SU-DHL-6 (cell line): Measurements from ENCODE around the gene NINJ2.
"Not testable (repeated sequence)": the region's sequence is repeated elsewhere in the genome, so short reads cannot be mapped to it uniquely, and the experiment has no call there.

Experiments
- H2AFZ ChIP-seq: fragments of 200-600 bp; sonication (generic); 2 replicates; pipeline ENCODE4 v1.6.1; 2014; ENCODE audit warnings: low read depth, mild to moderate bottlenecking, moderate library complexity, mixed read lengths, antibody characterized with exemption, low read length; ENCODE audit not compliant: severe bottlenecking
- H3F3A ChIP-seq: fragments of 200-600 bp; shearing (Covaris generic); 2 replicates; pipeline ENCODE4 v1.6.0; 2016; ENCODE audit warnings: antibody characterized with exemption, mild to moderate bottlenecking; ENCODE audit not compliant: insufficient read depth
- H3K27ac ChIP-seq: fragments of 200-600 bp; sonication (generic); 2 replicates; pipeline ENCODE4 v1.5.1; 2016; ENCODE audit warnings: low read depth, mild to moderate bottlenecking, low read length, moderate library complexity, mixed read lengths
- H3K27me3 ChIP-seq: fragments of 200-600 bp; sonication (generic), shearing (Covaris generic); 2 replicates; pipeline ENCODE4 v1.6.0; 2014; ENCODE audit warnings: mild to moderate bottlenecking, low read length
- H3K36me3 ChIP-seq: fragments of 200-600 bp; sonication (generic); 2 replicates; pipeline ENCODE4 v1.6.1; 2014; ENCODE audit warnings: mild to moderate bottlenecking, low read length, mixed read lengths
- H3K4me2 ChIP-seq: fragments of 300-600, 200-600 bp; shearing (Covaris generic), sonication (generic); 2 replicates; pipeline ENCODE4 v1.6.0; 2014; ENCODE audit warnings: low read length, low read depth, mild to moderate bottlenecking; ENCODE audit not compliant: poor library complexity, severe bottlenecking
- H3K4me3 ChIP-seq: fragments of 200-600 bp; sonication (generic); 2 replicates; pipeline ENCODE4 v1.5.1; 2014; ENCODE audit warnings: antibody characterized with exemption, low read length, mild to moderate bottlenecking, mixed read lengths; ENCODE audit not compliant: insufficient read depth, poor library complexity, severe bottlenecking
- H3K79me2 ChIP-seq: fragments of 200-600 bp; sonication (generic); 2 replicates; pipeline ENCODE4 v1.6.1; 2014; ENCODE audit warnings: mild to moderate bottlenecking, low read length, moderate library complexity; ENCODE audit not compliant: insufficient read depth
- H3K9ac ChIP-seq: fragments of 200-600 bp; sonication (generic); 2 replicates; pipeline ENCODE4 v1.7.0; 2014; ENCODE audit warnings: mild to moderate bottlenecking, low read length
- H3K9me2 ChIP-seq: fragments of 200-600 bp; sonication (generic); replicated peaks from 2 replicates; pipeline ENCODE4 v1.6.1; 2014; ENCODE audit warnings: low read length; ENCODE audit not compliant: insufficient read depth
- H3K9me3 ChIP-seq: fragments of 200-600 bp; sonication (generic); 2 replicates; pipeline ENCODE4 v1.6.1; 2014; ENCODE audit warnings: low read length, mixed read lengths; ENCODE audit not compliant: insufficient read depth
- H4K20me1 ChIP-seq: fragments of 200-600 bp; sonication (generic); 2 replicates; pipeline ENCODE4 v1.6.1; 2014; ENCODE audit warnings: low read depth, mild to moderate bottlenecking, antibody characterized with exemption, low read length, moderate library complexity, mixed read lengths
- EZH2phosphoT487 ChIP-seq: fragments of 200-600 bp; sonication (generic), shearing (Covaris generic); conservative IDR thresholded peaks from 2 replicates; pipeline ENCODE4 v1.6.1; 2018; ENCODE audit warnings: mild to moderate bottlenecking, antibody characterized with exemption, low read length, moderate library complexity, mixed read lengths
- TF ChIP-seq, protein P1 (sequence below): fragments of 200-600 bp; sonication (generic); IDR thresholded peaks from one replicate; pipeline ENCODE4 v1.5.1; 2017; ENCODE audit warnings: antibody characterized with exemption, mild to moderate bottlenecking, low read length, moderate library complexity; ENCODE audit not compliant: insufficient read depth, poor library complexity, severe bottlenecking

The NINJ2 gene

GRCh38 chr12:663293-663871 lies at the start of gene NINJ2:
Gene NINJ2 (minus strand): TSS chr12:663445. CDS start chr12:663360, 85 bp downstream.
- H3K36me3 ChIP-seq = no peaks in the 10 kb centered on the region
- H3K9ac ChIP-seq = no peak within 1 kb of the TSS
- H2AFZ ChIP-seq = peak within 1 kb of the TSS; percentile 56
- no peaks in the 10 kb centered on the region for H3K9me3 ChIP-seq
- H3K4me3 ChIP-seq = no peak within 1 kb of the TSS
- no peak within 1 kb of the TSS for H3K4me2 ChIP-seq
- H3F3A ChIP-seq = no peaks in the 10 kb centered on the region
- H3K9me2 ChIP-seq = no peaks in the 10 kb centered on the region
- TF ChIP-seq EZH2phosphoT487 = no peak
- TF ChIP-seq, protein P1, sequence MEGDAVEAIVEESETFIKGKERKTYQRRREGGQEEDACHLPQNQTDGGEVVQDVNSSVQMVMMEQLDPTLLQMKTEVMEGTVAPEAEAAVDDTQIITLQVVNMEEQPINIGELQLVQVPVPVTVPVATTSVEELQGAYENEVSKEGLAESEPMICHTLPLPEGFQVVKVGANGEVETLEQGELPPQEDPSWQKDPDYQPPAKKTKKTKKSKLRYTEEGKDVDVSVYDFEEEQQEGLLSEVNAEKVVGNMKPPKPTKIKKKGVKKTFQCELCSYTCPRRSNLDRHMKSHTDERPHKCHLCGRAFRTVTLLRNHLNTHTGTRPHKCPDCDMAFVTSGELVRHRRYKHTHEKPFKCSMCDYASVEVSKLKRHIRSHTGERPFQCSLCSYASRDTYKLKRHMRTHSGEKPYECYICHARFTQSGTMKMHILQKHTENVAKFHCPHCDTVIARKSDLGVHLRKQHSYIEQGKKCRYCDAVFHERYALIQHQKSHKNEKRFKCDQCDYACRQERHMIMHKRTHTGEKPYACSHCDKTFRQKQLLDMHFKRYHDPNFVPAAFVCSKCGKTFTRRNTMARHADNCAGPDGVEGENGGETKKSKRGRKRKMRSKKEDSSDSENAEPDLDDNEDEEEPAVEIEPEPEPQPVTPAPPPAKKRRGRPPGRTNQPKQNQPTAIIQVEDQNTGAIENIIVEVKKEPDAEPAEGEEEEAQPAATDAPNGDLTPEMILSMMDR = no peak
- H3K27ac ChIP-seq = no peak within 1 kb of the TSS
- H3K79me2 ChIP-seq = no peaks in the 10 kb centered on the region
- 0 out of 2 replicates have a peak, but pooled peaks cover 3% of the 10 kb centered on the region for H3K27me3 ChIP-seq
- H4K20me1 ChIP-seq = no peaks in the 10 kb centered on the region

DNA sequence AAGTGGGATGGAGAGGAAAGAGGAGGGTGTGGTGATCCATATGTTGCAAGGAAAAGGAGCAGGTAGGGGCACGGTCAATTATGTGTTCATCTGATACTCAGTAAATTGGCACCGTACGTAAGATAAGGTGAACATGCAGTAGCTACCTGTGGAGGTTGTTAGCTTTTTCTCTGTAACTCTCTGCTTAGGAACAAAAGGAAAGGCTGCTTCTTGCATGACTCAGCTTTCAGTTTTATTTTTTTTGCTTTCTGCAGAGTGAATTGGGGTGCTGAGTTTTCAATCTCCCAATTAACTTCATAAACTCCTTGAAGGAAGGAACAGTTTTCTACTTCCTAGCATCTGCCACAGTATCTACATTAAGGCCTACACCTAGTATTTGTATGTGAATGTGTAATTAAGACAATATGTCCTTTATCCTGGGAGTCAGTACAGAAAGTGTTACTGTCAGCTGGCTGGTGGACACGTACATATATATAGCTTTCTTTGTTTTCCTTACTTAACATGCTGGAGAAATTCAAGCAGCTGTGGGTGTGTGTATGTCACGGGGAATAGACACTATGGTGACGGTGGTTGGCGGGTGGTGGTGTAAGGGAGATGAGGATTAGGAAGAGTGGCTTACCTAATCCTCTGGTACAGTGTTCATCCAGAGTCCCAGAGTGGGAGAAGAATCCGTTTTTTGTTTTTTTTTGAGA lies 49.1 kb upstream of the NINJ2 start:
- TF ChIP-seq, protein P1 = no peak
- no peak for TF ChIP-seq EZH2phosphoT487
- Histone ChIP-seq H2AFZ (no peak overlapping the region), H3F3A (no peaks in the 10 kb centered on the region), H3K9me3 (no peaks in the 10 kb centered on the region), H3K27ac (no peak overlapping the region), H3K9ac (no peak overlapping the region), H4K20me1 (no peaks in the 10 kb centered on the region), H3K36me3 (no peaks in the 10 kb centered on the region), H3K9me2 (no peaks in the 10 kb centered on the region), H3K4me3 (no peak overlapping the region), H3K79me2 (no peaks in the 10 kb centered on the region), H3K27me3 (no peaks in the 10 kb centered on the region), H3K4me2 (no peak overlapping the region)

DNA sequence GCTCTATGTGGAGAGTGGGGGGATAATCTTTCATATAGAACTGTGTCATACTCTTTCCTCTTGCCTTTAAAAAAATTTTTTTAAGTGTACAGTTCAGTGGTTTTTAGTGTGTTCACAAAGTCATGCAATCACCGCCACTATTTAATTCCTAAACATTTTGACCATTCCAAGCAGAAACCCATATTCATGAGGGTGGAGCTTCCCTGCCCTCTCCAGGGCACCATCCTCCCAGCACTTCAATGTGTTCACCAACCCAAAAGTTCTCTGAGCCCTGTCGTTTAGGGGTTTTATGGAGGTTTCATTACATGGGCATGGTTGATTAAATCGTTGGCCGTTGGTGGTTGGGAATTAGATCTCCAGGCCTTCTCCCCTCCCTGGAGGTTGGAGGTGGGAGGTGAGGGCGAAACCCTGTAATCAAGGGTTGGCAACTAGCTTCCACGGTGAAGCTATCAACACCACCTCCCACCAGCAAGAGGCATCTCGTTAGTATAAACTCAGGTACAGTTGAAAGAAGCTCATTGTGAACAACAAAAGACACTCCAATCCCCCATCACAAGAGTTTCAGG lies 46.3 kb upstream of the NINJ2 start:
- no peaks in the 10 kb centered on the region for H3K9me2 ChIP-seq
- H3K79me2 ChIP-seq = no peaks in the 10 kb centered on the region
- H2AFZ ChIP-seq = no peak overlapping the region
- H3F3A ChIP-seq = no peaks in the 10 kb centered on the region
- no peak overlapping the region for H3K27ac ChIP-seq
- no peaks in the 10 kb centered on the region for H3K9me3 ChIP-seq
- H3K36me3 ChIP-seq = no peaks in the 10 kb centered on the region
- H3K9ac ChIP-seq = no peak overlapping the region
- no peaks in the 10 kb centered on the region for H4K20me1 ChIP-seq
- no peaks in the 10 kb centered on the region for H3K27me3 ChIP-seq
- H3K4me2 ChIP-seq = no peak overlapping the region
- H3K4me3 ChIP-seq = no peak overlapping the region
- no peak for TF ChIP-seq EZH2phosphoT487
- TF ChIP-seq, protein P1 = no peak

DNA sequence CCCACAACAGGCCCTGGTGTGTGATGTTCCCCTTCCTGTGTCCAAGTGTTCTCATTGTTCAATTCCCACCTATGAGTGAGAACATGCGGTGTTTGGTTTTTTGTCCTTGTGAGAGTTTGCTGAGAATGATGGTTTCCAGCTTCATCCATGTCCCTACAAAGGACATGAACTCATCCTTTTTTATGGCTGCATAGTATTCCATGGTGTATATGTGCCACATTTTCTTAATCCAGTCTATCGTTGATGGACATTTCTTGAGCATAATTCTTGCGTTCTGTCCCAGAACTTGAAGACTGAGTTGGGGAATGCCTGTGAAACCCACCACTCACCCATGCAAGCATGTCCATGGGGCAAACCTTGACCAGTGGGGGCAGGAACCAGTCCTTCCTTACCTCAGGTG lies 44.8 kb upstream of the NINJ2 start:
- H3K27me3 ChIP-seq, H3K4me3 ChIP-seq, H3K9ac ChIP-seq, H2AFZ ChIP-seq, H3K9me2 ChIP-seq, H3K27ac ChIP-seq, H3K79me2 ChIP-seq, H3K36me3 ChIP-seq, H3K9me3 ChIP-seq, H3K4me2 ChIP-seq, H4K20me1 ChIP-seq, H3F3A ChIP-seq: not testable (repeated sequence)
